HG02852 (cell line): ENCODE data around the gene CACNB3.

Experiments
- ATAC-seq: cut with Tn5 transposase; IDR thresholded peaks from one replicate; pipeline ENCODE4 v1.9.1; 2021; ENCODE audit warnings: mild to moderate bottlenecking, moderate library complexity; ENCODE audit not compliant: unreplicated experiment

CACNB3 gene

DNA sequence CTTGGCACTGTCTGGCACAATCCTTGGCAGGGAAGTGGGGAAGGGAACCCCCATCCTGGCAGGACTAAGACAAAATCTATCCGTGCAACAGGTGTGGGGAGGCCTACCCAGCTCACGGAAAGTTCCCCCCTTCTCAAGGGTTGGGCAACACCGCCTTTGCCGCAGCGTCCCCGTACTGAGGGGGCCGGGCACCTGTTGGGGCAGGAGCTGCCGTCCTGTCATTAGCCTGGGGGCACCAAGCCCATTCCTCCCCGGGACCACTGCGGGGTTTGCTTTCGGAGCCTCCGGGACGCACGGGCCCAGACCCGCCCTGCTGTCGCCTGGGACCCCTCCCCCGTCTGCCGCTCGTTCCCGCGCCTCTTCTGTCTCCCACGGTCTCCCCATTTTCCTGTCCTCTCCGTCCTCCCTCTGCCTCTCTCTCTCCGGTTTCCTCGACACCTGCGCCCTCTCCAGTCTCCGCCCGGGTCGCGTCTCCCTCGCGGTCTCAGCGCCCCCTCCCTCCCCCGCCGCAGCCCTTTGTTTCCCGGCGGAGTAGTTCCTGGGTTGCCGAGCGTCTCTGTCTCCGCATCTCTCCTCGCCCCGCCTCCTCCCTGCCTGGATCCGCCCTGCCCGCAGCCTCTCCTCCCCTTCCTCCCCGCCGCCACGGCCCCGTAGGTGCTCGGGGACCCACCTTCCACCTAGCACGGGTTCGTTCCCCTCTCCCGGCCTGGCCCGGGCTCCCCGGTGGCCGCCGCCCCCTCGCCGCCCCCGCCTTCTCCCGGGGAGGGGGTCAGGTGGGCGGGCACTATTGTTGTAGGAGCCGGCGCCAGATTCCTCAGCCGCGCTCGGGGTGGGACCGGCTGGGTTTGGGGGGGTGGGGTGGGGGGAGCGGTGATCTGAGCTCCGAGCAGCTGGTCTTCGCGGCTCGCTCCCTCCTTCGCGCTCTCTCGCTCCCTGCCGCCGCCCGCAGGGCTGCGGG, at the start of gene CACNB3:
Gene CACNB3 (plus strand): TSS at position 624 of the 958 bp plus-strand sequence. CDS start 434 bp downstream, outside the sequence.
- ATAC-seq: peak; percentile 39

DNA sequence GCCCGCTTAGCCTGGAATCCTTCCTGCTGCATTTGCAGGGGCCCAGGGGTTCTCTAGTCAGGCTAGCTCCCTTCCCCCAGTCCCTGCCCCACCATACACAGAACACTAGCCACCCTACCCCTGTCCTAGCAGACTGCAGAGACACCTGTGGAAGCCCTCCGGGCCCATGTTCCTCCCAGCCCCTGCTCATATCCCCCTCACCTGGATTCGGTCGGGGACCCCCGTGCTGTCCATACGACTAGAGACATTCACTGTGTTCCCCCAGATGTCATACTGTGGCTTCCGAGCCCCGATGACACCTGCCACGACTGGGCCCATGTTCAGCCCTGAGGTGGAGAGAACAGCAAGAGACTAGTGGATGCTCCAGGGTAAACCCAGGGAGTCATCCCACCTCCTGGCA, 49.6 kb upstream of the CACNB3 start:
- ATAC-seq: no peak

DNA sequence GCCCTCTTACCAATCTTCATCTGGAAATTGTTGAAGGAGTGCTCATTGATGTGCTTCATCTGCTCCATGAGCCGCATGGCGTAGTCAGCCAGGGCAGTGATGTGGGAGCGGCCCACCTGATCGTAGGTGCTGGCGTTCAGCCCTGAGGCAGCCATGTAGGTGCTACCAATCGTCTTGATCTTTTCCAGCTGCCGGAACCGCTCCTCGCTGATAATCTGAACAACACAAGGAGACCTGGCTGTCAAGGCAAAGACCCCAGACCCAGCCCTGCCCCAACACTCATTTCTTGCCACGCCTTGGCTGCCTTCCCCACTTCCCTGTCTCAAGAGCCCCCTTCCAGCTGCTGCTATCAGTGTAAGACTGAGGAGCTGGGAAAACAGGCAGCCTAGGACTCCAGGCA, 47.5 kb upstream of the CACNB3 start:
- ATAC-seq: no peak

DNA sequence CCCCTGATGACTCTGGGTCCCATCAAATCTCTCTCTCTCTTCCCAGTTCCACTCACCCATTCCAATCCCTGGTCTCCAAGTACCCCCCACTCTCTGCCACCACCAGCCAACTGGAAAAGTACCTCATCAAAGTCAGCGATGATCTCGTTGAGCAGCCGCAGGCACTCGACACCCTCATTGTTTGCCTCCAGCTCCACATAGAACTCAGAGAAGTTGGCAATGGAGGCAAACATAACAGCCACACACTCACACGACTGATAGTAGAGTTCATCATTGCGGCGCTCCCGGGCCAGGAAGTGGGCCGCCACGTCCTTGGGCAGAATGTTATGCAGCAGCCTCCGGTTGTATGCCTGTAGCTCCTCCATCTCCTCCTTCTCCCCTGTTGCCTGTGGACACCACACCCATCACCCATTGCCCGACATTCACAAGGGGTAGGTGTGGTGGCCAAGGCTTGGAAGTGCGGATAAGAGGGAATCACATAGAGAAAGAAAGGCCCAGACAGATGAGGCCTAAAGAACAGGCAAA, 46.6 kb upstream of the CACNB3 start:
- no peak for ATAC-seq

DNA sequence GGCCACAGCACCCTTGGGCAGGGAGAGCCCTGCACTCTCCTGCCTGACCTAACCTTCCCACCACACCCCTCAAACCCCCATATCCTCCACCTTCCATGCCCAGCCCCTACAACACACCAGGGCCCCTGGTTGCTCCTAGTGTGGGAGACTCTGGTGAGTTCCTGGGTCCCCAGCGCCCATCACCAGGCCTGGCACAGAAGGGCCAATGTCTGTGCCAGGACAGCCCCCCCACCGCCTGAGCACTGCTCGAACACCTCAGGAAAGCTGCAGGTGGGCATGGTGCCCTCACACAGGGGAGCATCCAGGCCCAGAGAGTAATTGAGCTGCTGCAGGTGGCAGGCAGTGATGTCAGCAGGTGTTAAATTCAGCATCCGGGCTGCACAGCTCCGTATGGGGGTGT, 44.6 kb upstream of the CACNB3 start:
- ATAC-seq: no peak

DNA sequence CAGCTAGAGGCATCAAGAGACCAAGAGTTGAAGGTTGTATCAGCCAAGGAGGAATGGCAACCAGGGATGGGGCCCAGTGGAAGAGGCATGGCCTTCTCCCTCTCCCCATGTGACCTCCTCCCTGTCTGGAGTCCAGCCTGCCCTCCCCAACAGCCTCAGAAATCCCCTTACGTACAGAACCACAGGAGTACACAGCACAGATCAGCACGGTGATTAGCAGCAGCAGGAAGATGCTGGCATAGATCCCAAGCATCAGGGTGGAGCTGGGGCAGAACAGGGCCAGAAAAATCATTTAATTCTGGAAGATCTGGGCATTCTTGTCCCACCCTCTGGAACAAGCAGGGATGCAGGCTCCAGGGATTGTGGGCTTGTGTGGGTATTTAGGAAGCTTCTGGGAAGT, 43.8 kb upstream of the CACNB3 start:
- no peak for ATAC-seq

DNA sequence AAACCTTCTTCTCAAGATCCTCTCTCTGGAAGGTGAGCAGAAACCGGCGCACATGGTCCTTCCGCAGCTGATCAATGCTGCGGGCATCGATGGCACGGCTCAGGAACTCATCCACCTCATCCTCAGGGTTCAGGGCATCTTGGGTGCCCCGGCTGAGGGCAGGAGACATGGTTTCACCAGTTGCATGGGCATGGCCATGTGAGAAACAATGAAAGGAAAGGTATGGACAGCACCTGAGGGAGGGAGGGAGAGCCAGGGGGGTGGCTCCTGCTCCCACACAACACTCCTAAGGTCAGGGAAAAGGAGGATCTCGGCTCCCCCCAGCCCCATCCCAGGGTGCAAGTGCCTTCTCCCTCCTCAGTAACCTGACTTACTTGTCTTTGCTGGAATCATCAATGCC, 43.0 kb upstream of the CACNB3 start:
- ATAC-seq: no peak

DNA sequence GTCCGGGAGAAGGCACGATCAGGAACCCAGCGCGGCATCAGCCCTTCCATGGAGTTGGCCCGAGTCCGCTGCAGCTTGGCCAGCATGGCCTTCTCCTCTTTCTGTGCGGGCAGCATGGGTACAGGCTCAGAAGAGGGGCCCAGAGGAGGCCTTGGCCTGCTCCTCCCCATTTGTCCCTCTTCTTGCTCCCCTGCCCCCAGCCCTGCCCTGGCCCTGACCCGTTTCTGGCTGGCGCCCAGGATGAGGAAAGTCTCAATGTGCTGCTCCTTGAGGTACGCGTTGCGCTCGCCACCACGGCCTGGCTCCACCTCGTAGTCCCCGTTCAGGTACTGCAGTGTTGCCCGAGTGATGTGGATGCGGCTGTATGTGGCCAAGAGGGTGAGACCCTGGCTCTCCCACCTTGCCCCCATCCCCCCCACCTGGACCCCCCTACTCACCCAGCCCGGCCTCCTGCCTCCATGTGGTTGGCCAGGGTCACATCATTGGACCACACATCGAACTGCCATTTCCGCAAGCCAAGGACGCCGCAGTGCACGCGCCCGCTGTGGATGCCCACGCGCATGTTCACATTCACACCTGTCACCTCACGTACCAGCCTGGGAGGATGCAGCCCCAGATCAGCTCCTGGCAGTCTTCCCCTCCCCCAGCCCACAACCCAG, 42.2 kb upstream of the CACNB3 start:
- ATAC-seq: no peak

DNA sequence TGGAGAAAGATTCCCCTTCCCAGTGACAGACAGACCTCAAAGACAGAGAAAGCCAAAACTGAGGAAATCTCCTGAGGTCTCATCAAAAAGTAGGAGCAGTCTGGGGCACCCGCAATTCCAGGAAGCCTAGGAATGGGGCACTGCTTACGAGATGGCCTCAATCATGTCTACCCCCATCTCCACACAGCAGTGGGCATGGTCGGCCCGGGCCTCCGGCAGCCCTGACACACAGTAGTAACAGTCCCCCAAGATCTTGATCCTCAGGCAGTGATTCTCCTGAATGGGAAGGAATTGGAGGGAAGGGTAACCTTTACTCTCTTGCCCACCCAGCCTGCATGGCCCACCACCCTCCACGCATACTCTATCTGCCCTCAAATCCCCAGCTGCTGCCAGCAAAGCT, 41.3 kb upstream of the CACNB3 start:
- no peak for ATAC-seq

DNA sequence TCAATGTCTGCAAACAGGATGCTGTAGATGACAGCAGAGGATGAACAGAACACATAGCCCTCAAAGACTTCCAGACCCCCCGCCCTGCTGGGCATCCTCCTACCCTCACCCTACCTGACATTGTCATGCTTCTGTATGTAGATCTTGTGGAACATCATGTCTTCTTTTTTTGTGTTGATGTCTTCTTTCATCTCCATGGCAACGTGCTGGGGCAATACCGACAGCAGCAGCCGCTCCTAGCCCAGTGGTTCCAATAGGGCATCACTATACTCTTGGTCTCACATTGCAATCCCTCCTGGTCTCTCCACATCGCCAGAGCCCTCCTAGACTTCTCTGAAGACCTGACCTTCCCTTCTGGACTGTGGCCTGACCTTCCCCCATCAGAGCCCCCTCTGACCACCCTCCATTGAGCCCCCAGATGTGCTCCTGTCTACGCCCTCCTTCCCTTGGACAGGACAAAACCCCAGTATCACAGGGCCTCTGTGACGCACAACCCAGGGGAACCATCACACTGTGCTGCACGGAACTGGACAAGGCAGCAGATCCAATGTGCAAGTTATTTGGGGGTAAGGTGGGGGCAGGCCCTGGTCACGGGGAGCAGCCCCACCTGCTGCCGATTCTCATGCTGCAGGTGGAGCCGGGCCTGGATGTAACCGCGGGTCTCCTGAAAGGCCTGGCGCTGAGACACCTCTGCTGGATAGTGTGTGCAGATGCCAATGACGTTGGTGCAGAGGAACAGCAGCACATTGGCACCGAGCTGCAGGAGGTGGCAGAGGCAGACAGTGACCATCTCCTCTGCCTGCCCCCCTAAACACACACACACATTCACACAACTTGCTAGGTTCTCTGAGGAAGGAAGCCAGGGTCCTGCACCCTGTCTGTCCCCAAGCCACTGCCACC, 40.5 kb upstream of the CACNB3 start:
- ATAC-seq: no peak

DNA sequence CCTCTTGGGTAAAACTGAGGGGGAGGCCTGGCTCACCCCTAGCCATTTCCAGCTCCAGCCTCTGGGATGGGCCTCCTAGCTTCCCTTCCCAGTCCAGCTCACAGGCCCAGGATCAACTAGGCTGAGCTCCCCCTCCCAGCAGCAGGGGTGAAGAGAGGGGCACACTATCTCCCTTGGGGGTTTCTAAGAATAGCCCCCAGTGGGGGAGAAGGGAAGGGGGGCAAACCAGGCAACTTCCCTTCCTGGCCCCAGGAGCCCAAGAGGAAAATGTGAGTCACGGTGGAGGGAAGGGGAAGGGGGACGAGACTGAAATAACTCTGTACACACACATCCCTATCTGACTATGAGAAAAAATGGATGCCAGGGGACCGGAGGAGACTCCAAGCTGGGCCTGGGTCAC, 38.4 kb upstream of the CACNB3 start:
- ATAC-seq: no peak

DNA sequence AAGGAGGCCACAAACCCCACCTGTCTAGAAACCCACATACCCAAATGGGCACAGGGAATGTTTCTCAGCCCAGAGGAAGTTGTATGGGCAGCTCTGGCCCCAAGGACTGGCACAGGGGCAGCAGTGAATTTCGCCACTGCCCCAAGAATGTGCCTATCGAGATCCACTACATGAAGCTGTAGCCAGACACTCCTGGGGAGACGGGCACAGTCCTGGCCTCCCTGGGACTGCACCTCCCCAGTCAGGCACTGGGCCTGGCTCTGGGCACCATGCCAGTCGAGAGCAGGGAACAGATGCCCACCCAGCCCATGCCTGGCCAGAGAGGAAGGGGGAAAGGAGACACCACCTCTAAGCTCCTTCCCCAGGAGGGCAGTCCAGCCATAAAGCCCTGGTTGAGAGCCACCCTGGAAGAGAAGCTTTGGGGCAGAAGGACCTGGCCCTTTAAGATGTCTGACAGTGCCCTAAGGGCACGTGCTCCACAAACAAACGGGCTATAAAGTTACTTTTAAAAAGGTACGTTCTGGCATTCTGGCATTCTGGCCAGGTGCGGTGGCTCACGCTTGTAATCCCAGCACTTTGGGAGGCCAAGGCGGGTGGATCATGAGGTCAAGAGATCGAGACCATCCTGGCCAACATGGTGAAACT, 37.8 kb upstream of the CACNB3 start:
- ATAC-seq: no peak

DNA sequence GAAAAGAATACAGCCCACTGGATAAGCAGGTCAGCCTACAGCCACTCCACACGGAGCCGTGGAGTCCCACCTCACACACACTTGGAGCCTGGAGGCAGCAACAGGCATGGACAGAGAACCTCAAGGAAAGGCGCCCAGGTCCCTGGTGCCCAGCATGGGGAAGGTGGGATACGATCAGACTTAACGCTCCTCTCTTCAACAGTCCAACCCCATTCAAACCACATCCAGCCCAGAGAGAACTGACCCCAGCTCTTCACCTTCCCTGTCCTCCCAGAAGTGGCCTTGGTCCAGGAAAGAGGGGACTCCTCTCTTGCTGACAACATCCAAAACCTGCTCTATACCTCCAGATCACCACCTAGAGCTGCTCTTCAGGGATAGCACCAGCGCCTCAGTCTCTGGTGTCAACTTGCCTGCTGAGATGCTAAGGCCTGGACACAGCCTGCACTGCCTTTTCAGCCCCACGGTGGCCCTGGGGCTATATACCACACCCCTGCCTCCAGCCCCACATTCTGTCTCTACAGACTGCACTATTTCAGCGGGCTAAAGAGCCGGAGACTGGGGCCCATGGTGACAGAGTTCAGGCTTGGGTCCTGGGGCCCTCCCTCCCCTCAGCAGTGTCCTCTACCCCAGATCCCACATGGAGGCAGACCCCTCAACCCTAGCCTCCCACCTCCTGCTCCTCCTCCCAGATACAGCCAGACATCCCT, 36.4 kb upstream of the CACNB3 start:
- no peak for ATAC-seq

DNA sequence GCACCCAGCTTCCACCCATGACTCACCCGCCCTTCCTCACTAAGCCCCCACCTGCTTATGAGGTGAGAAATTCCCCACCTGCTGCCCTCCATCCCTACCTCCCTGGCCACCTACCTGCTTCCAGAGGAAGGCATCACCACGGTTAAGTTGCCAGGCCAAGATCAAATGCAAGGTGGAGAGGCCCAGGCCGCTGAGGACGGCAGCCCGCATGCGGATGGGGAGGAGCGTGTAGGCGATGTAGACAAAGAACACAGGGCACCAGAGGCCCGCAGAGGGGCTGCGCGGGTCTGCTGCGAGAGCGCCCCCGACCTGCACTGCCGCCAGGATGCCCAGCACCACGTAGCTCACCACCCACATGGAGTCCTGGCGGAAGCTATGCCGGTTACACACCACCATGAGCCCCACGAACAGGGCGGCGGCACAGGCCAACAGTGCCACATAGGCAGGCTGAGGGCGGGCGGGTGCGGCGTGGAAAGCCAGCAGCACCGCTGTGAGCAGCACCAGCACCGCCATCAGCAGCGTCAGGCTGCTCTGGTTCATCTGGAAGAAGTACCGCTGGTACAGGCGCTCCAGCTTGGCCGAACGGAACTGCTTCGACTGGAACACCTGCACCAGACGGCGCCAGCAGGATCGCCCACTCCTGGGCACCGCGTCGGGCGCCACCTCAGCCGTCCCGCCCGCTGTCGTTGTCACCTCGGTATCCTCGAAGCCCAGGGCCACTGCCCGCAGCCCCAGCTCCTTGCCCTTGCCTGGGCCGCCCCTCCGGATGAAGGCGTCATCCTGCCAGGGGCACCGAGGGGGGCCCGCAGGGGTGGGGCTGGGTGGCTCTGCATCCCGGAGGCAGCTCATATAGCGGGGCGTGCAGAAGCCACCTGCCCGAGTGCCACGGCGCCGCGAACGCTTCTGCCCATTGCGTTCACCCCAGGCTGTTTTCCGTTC, 35.6 kb upstream of the CACNB3 start:
- no peak for ATAC-seq

DNA sequence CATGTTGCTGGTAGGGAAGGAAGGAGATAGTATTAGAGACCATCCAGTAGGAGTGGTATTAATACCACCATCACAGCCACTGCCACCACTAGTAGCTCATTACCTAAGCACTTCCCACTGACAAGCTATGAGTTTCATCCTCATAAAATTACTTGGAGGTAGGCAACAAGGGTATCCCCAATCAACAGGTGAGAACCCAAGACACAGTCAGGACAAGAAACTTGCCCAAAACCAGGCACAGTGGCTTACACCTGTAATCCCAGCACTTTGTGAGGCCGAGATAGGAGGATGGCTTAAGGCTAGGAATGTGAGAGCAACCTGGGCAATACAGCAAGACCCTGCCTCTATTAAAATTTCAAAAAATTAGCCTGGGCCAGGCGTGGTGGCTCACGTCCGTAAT, 34.9 kb upstream of the CACNB3 start:
- ATAC-seq: no peak

DNA sequence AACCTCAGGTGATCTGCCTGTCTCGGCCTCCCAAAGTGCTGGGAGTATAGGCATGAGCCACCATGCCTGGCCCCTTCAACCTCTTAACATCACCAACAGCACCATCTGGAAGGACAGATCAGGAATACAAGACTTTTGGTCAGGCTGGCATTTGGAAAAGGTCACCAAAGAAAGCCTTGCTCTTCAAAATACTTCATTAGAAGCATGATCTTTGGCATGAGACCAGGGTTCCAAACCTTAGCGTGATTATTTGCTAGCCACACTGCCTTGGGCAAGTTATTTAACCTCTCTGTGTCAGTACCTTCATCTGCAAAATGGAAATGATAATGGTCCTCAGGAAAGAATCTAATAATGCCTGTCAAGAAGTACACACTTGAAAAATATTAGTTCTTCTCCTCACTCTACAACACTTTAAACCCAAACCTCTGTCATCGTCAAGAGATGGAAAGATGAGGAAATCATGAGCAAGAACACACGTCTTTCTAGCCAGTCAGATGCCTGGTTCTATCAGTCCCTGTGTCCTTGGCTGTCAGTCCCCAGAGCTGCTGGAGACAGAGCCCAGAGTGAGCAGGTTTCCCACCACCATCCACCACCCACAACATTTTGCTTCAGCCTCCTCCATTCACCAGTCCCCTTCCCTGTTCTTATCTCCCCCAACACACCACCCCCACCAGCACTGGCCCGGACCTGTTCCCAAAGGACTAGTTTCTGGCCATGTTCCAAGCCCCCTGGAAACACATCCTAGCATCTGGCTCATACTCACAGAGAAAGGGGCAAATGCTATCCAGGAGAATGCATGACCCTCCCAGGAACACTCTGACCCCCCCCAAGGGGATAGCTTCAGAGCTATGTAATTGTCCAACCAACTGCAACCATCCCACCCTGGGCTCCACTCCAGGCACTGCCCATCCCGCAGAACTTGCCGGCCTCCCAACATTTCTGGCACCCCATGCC, 31.4 kb upstream of the CACNB3 start:
- no peak for ATAC-seq

DNA sequence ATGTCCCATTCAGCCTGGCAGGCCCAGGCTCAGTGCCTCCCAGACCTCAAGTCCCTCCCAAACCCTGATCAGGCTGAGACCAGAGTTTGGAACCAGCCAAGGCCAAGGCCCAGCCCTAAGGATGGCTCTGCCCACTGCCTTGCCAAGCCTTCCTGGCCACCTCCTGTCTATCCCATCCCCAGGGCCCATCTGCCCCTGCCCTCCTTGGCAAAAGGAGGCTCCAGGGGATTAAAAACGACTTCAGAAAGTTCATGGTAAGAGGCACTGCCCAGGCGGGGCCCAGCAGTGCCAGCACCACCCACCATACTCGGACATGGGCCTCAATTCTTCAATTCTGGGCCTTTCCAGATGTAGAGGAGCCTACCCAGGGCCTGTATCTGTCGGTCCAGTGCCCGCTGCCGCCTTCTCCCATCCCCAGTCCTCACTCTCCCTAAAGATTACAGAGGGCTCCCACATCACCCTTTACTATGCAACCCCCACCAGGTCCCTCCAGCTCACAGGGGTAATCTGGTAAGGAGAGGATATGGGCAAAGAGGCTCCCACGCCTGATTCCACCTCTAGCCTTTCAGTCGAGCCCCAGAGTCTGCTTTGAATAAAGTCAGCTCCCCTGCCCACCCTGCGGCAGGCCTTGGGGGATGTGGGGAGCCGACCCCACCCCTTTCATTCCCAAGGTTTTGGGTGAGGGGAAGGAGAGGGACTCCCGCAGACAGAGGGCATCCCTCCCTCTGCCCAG, 30.3 kb upstream of the CACNB3 start:
- ATAC-seq: no peak
